Neural progenitor cell (in vitro differentiated cells): ENCODE measurements around the gene PPM1H. TPM values are rescaled to one million over a fixed set of nuclear protein-coding genes. Genes with fewer than 3 reads are reported as not detected.

Experiments used
- DNase-seq: peaks from one replicate; pipeline ENCODE4 v3.0.0-alpha.2; 2016; ENCODE audit warnings: low spot score
- H2AFZ ChIP-seq: fragments of 200-600 bp; sonication (generic); replicated peaks from 2 replicates; pipeline ENCODE4 v1.6.1; 2016; ENCODE audit warnings: antibody characterized with exemption
- H3F3A ChIP-seq: fragments of 200-600 bp; sonication (generic); 2 replicates; pipeline ENCODE4 v1.6.1; 2016; ENCODE audit warnings: antibody characterized with exemption, low read depth
- H3K27ac ChIP-seq: fragments of 200-600 bp; sonication (generic); 2 replicates; pipeline ENCODE4 v1.5.1; 2016; ENCODE audit warnings: mild to moderate bottlenecking
- H3K27me3 ChIP-seq: fragments of 200-600 bp; sonication (generic); 2 replicates; pipeline ENCODE4 v1.6.1; 2016; ENCODE audit warnings: mild to moderate bottlenecking, moderate library complexity
- H3K36me3 ChIP-seq: fragments of 200-600 bp; sonication (generic); 2 replicates; pipeline ENCODE4 v1.5.1; 2016
- H3K4me1 ChIP-seq: fragments of 200-600 bp; sonication (generic); 2 replicates; pipeline ENCODE4 v1.6.1; 2016; ENCODE audit warnings: mixed run types
- H3K4me2 ChIP-seq: fragments of 200-600 bp; sonication (generic); 2 replicates; pipeline ENCODE4 v1.6.1; 2016
- H3K4me3 ChIP-seq: fragments of 200-600 bp; sonication (generic); 2 replicates; pipeline ENCODE4 v1.5.1; 2016
- H3K79me2 ChIP-seq: fragments of 200-600 bp; sonication (generic); 2 replicates; pipeline ENCODE4 v1.6.1; 2016; ENCODE audit warnings: low read depth
- H3K9ac ChIP-seq: fragments of 200-600 bp; sonication (generic); 2 replicates; pipeline ENCODE4 v1.6.1; 2016
- H3K9me3 ChIP-seq: fragments of 200-600 bp; sonication (generic); 2 replicates; pipeline ENCODE4 v1.5.1; 2016; ENCODE audit warnings: low read depth
- H4K20me1 ChIP-seq: fragments of 200-600 bp; sonication (generic); 2 replicates; pipeline ENCODE4 v1.6.1; 2016; ENCODE audit warnings: low read depth
- H3K27ac Mint-ChIP-seq: 3 replicates; pipeline ENCODE4 v1.8.0; 2021; ENCODE audit warnings: mixed read lengths
- H3K27me3 Mint-ChIP-seq: 2 replicates; pipeline ENCODE4 v1.8.0; 2022; ENCODE audit warnings: low read depth, mild to moderate bottlenecking, inconsistent platforms, moderate library complexity, mixed read lengths; ENCODE audit not compliant: insufficient read depth
- H3K36me3 Mint-ChIP-seq: 3 replicates; pipeline ENCODE4 v1.8.0; 2021; ENCODE audit warnings: mixed read lengths
- H3K4me1 Mint-ChIP-seq: 3 replicates; pipeline ENCODE4 v1.8.0; 2021; ENCODE audit warnings: mixed read lengths
- H3K4me3 Mint-ChIP-seq: 3 replicates; pipeline ENCODE4 v1.8.0; 2021; ENCODE audit warnings: mild to moderate bottlenecking, moderate library complexity, mixed read lengths
- H3K9me3 Mint-ChIP-seq: 3 replicates; pipeline ENCODE4 v1.8.0; 2020; ENCODE audit warnings: mixed read lengths
- EZH2 ChIP-seq: fragments of 200-600 bp; sonication (generic); IDR thresholded peaks from 2 replicates; pipeline ENCODE4 v1.6.1; 2017; ENCODE audit warnings: antibody characterized with exemption, mild to moderate bottlenecking, moderate library complexity
- EZH2phosphoT487 ChIP-seq: fragments of 200-600 bp; sonication (generic); IDR thresholded peaks from 2 replicates; pipeline ENCODE4 v1.6.1; 2017; ENCODE audit warnings: antibody characterized with exemption
- total RNA-seq: library from RNA; depleted of rRNA; stranded (reverse); fragments of >200 nt; gene quantifications from 2 replicates; pipeline ENCODE4 v1.2.3, GENCODE V29; 2015; ENCODE audit warnings: low replicate concordance
- TF ChIP-seq, protein P1 (sequence below): fragments of 200-600 bp; sonication (generic); IDR thresholded peaks from 2 replicates; pipeline ENCODE4 v1.5.1; 2017; ENCODE audit warnings: antibody characterized with exemption, mild to moderate bottlenecking

Gene PPM1H
- total RNA-seq, 1 donor from 2014 or later, result 4.6 TPM

DNA sequence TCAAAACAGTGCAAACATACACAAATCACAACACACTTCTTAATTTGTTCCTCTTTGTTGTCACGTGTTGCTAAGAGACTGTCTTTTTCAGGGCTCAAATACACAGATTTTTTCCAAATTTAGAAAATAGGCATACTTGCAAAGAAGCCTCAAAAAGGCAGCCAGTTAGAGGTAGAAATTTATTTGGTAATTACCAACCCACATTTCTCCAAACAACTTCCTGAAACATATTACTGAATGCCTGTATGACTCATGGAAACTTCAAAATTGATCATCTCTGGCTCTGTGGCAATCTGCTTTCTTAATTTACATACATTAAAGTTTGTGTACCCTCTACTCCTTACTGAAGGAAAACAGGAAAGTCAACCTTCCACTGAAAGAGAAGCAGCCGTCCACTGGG is 36.4 kb downstream of the PPM1H start:
- peaks cover 2% of the 10 kb centered on the region for H3K27me3 Mint-ChIP-seq
- H3K4me1 Mint-ChIP-seq, result peaks cover 16% of the 10 kb centered on the region
- no peak overlapping the region for H3K27ac Mint-ChIP-seq
- H3K9ac ChIP-seq, result no peak overlapping the region
- H3K9me3 Mint-ChIP-seq, result no peaks in the 10 kb centered on the region
- TF ChIP-seq, protein P1, sequence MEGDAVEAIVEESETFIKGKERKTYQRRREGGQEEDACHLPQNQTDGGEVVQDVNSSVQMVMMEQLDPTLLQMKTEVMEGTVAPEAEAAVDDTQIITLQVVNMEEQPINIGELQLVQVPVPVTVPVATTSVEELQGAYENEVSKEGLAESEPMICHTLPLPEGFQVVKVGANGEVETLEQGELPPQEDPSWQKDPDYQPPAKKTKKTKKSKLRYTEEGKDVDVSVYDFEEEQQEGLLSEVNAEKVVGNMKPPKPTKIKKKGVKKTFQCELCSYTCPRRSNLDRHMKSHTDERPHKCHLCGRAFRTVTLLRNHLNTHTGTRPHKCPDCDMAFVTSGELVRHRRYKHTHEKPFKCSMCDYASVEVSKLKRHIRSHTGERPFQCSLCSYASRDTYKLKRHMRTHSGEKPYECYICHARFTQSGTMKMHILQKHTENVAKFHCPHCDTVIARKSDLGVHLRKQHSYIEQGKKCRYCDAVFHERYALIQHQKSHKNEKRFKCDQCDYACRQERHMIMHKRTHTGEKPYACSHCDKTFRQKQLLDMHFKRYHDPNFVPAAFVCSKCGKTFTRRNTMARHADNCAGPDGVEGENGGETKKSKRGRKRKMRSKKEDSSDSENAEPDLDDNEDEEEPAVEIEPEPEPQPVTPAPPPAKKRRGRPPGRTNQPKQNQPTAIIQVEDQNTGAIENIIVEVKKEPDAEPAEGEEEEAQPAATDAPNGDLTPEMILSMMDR, result no peak
- TF ChIP-seq EZH2, result no peak
- TF ChIP-seq EZH2phosphoT487, result no peak
- no peaks in the 10 kb centered on the region for H3K27me3 ChIP-seq
- no peak overlapping the region for H3K4me2 ChIP-seq
- H3K27ac ChIP-seq, result no peak overlapping the region
- H3K4me1 ChIP-seq, result no peaks in the 10 kb centered on the region
- no peaks in the 10 kb centered on the region for H3K36me3 ChIP-seq
- DNase-seq, result no peak
- H3K36me3 Mint-ChIP-seq, result no peaks in the 10 kb centered on the region
- H3F3A ChIP-seq, result no peaks in the 10 kb centered on the region
- H3K79me2 ChIP-seq, result no peaks in the 10 kb centered on the region
- H3K9me3 ChIP-seq, result no peaks in the 10 kb centered on the region
- H3K4me3 Mint-ChIP-seq, result no peak overlapping the region
- no peak overlapping the region for H3K4me3 ChIP-seq
- no peak overlapping the region for H2AFZ ChIP-seq
- no peaks in the 10 kb centered on the region for H4K20me1 ChIP-seq

DNA sequence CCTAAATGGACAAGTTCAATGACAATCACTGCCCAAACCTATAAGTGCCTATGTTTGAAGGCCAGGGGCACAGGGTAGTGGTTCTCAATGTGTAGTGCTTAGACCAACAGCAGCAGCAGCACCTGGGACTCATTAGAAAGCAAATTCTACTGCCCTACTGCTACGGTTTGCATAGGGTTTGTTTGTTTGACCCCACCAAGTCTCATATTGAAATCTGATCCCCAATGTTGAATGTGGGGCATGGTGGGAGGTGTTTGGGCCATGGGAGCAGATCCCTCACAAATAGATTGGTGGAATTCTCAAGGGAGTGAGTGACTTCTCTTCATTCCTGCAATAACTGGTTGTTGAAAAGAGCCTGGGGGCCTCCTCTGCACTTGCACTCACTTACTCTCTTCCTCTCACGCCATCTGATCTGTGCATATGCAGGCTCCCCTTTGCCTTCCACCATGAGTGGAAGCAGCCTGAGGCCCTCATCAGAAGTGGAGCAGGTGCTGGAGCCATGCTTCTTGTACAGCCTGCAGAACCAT is 39.5 kb downstream of the PPM1H start:
- no peaks in the 10 kb centered on the region for H3K36me3 ChIP-seq
- H3K27me3 ChIP-seq, result no peaks in the 10 kb centered on the region
- no peaks in the 10 kb centered on the region for H3K79me2 ChIP-seq
- no peak overlapping the region for H2AFZ ChIP-seq
- no peak overlapping the region for H3K4me3 ChIP-seq
- H3K4me2 ChIP-seq, result no peak overlapping the region
- H3F3A ChIP-seq, result no peaks in the 10 kb centered on the region
- Mint-ChIP-seq H3K36me3 (no peaks in the 10 kb centered on the region), H3K4me1 (peaks cover 18% of the 10 kb centered on the region), H3K27ac (no peak overlapping the region), H3K4me3 (no peak overlapping the region), H3K27me3 (peaks cover 2% of the 10 kb centered on the region), H3K9me3 (no peaks in the 10 kb centered on the region)
- no peak overlapping the region for H3K27ac ChIP-seq
- no peaks in the 10 kb centered on the region for H4K20me1 ChIP-seq
- DNase-seq, result no peak
- H3K9ac ChIP-seq, result no peak overlapping the region
- no peaks in the 10 kb centered on the region for H3K4me1 ChIP-seq
- no peaks in the 10 kb centered on the region for H3K9me3 ChIP-seq
- TF ChIP-seq EZH2phosphoT487 (no peak), EZH2 (no peak)
- TF ChIP-seq, protein P1, result no peak

DNA sequence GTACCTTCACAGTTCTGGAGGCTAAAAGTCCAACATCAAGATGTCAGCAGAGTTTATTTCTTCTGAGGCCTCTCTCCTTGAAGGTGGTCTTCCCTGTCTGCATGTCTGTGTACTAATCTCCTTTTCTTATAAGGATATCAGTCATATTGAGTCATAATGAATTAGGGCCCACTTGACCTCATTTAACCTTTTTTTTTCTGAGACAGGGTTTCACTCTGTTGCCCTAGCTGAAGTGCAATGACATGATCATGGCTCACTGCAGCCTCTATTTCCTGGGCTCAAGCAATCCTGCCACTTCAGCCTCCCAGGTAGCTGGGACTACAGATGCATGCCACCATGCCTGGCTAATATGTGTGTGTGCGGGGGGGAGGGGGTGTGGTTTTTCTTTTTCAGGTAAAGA is 41.7 kb downstream of the PPM1H start:
- no peak for TF ChIP-seq EZH2phosphoT487
- Histone ChIP-seq H3F3A (no peaks in the 10 kb centered on the region), H3K9me3 (no peaks in the 10 kb centered on the region), H3K36me3 (no peaks in the 10 kb centered on the region), H3K4me1 (no peaks in the 10 kb centered on the region), H4K20me1 (no peaks in the 10 kb centered on the region), H2AFZ (no peak overlapping the region), H3K79me2 (no peaks in the 10 kb centered on the region), H3K27ac (no peak overlapping the region), H3K4me2 (no peak overlapping the region), H3K9ac (no peak overlapping the region), H3K4me3 (no peak overlapping the region), H3K27me3 (no peaks in the 10 kb centered on the region)
- H3K36me3 Mint-ChIP-seq, result no peaks in the 10 kb centered on the region
- no peaks in the 10 kb centered on the region for H3K9me3 Mint-ChIP-seq
- H3K27me3 Mint-ChIP-seq, result peaks cover 2% of the 10 kb centered on the region
- peaks cover 16% of the 10 kb centered on the region for H3K4me1 Mint-ChIP-seq
- no peak for DNase-seq
- H3K27ac Mint-ChIP-seq, result no peak overlapping the region
- H3K4me3 Mint-ChIP-seq, result no peak overlapping the region

DNA sequence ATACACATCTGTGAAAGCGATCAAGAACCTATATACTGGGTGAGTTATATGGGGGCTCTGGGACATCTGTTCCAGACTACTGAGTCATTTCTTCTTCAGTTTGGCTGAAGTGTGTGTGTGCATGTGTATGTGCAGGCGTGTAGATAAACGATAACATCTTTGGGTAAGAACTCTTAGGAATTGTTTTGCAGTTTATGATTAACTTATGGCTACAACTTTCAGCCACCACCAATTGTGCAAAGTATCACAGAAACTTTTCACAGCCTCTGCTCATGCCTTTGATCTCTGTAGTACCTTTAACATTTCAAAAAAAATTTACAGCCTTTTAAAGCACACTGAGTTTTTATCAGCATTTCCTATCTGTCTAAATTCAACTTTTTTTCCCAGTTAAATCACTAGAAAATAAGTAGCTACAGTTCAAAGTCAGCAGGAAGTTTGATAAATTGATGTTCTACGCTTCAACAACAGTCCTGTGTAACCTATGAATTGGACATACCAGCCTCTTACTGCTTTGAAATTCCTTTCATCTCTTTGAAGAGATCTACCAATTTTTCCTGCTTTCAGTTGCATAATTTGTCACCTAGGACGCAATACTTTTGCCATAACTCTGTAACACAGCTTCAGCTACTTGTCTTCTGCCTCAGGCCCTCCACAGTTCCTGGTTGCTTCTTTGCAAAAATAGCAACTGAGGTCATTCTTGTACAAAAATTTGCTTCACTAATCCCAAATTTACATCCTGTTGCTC is 43.0 kb downstream of the PPM1H start:
- peaks cover 2% of the 10 kb centered on the region for H3K27me3 Mint-ChIP-seq
- DNase-seq, result no peak
- peaks cover 16% of the 10 kb centered on the region for H3K4me1 Mint-ChIP-seq
- no peaks in the 10 kb centered on the region for H3K9me3 ChIP-seq
- H3K4me2 ChIP-seq, result no peak overlapping the region
- no peaks in the 10 kb centered on the region for H3K36me3 ChIP-seq
- no peaks in the 10 kb centered on the region for H3K4me1 ChIP-seq
- H3K4me3 ChIP-seq, result no peak overlapping the region
- H3K9ac ChIP-seq, result no peak overlapping the region
- H3K4me3 Mint-ChIP-seq, result no peak overlapping the region
- H2AFZ ChIP-seq, result no peak overlapping the region
- H3F3A ChIP-seq, result no peaks in the 10 kb centered on the region
- H4K20me1 ChIP-seq, result no peaks in the 10 kb centered on the region
- no peaks in the 10 kb centered on the region for H3K9me3 Mint-ChIP-seq
- no peak overlapping the region for H3K27ac Mint-ChIP-seq
- TF ChIP-seq, protein P1, result no peak
- TF ChIP-seq EZH2phosphoT487 (no peak), EZH2 (no peak)
- no peaks in the 10 kb centered on the region for H3K36me3 Mint-ChIP-seq
- H3K79me2 ChIP-seq, result no peaks in the 10 kb centered on the region
- H3K27me3 ChIP-seq, result no peaks in the 10 kb centered on the region
- H3K27ac ChIP-seq, result no peak overlapping the region
